HEK293T (cell line): ENCODE results near the gene SREBF2.

Experiments
- FOXK2 ChIP-seq: fragments of 450-650 bp; IDR thresholded peaks from 2 replicates; pipeline ENCODE4 v1.6.1; 2016; ENCODE audit warnings: mild to moderate bottlenecking
- FOXM1 ChIP-seq: fragments of 450-650 bp; IDR thresholded peaks from 2 replicates; pipeline ENCODE4 v1.6.1; 2017; ENCODE audit warnings: mild to moderate bottlenecking, borderline replicate concordance
- L3MBTL2 ChIP-seq: fragments of 450-650 bp; conservative IDR thresholded peaks from 2 replicates; pipeline ENCODE4 v1.6.1; 2016; ENCODE audit warnings: mild to moderate bottlenecking
- SP1 ChIP-seq: fragments of 450-650 bp; IDR thresholded peaks from 2 replicates; pipeline ENCODE4 v1.6.1; 2017
- SUZ12 ChIP-seq: fragments of 450-650 bp; IDR thresholded peaks from 2 replicates; pipeline ENCODE4 v1.6.1; 2016; ENCODE audit warnings: mild to moderate bottlenecking

DNA sequence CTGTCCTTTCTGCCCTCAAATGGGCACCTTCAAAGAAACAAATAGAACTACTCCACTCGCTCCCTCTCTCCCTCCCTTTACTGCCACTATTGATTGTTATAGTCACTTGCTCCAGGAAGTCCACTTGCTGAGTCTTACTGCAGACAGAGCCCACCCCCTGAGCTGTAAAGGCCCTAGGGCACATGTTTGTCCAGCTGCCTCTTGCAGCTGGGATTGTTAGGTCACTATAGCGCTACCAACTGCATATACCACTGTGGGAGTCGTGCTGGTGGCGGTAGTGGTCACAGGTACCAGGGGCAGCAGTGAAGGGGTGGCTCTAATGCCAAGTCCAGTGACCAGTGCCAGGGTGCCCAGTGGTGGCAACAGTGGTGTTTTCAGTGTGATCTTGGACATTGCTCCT is 4.4 kb upstream of the SREBF2 start:
- TF ChIP-seq FOXM1, result no peak
- no peak for TF ChIP-seq SP1
- TF ChIP-seq L3MBTL2, result no peak
- no peak for TF ChIP-seq SUZ12
- no peak for TF ChIP-seq FOXK2
